ENCODE results near the gene SIRT7.

Gene SIRT7

DNA sequence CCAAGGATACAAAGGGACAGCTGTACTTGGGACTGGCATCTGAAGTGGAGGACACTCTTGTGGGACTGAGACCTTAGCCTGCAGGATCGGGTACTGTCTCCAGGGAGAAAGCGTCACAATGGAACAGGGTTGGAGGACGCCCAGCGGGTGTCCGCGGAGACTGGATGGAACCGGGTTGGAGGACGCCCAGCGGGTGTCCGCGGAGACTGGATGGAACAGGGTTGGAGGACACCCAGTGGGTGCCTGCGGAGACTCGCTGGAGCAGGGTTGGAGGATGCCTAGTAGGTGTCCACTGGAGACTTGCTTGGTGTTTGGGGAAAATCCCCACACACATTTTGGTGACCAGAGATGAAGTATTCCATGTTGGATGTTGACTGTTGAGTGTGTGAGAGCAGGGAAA, 29.2 kb upstream of the SIRT7 start, which contains the start of gene MYADML2:
Gene MYADML2, minus strand, starts transcription at position 45 of the 400 bp plus-strand sequence. CDS start 5,492 bp downstream, outside the sequence.
- no peaks in the 10 kb centered on the region for H3K9me3 Mint-ChIP-seq
- H3K4me3 Mint-ChIP-seq = no peak within 1 kb of the TSS
- no peak within 1 kb of the TSS for H3K27ac Mint-ChIP-seq
- H3K27me3 Mint-ChIP-seq = peaks cover 44% of the 10 kb centered on the region
- intact Hi-C loops (cut with micrococcal nuclease) = no loop called here
- no peaks in the 10 kb centered on the region for H3K36me3 Mint-ChIP-seq (ENCODE audit: low read depth)
- no peaks in the 10 kb centered on the region for H3K4me1 Mint-ChIP-seq (ENCODE audit: low read depth)

DNA sequence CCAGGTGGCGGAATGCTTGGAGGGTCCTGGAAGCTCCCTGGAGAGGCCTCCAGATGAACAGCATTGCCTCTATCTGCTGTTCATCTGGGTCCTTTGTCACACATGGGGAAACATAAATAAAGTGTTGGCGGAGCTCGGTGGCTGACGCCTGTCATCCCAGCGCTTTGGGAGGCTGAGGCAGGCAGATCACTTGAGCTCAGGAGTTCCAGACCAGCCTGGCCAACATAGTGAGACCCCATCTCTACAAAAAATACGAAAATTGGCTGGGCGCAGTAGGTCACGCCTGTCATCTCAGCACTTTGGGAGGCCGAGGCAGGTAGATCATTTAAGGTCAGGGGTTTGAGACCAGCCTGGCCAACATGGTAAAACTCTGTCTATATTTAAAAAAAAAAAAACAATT, 26.9 kb upstream of the SIRT7 start:
- Mint-ChIP-seq H3K4me1 (ENCODE audit: low read depth) (no peaks in the 10 kb centered on the region), H3K9me3 (no peaks in the 10 kb centered on the region), H3K36me3 (ENCODE audit: low read depth) (no peaks in the 10 kb centered on the region), H3K4me3 (no peak overlapping the region), H3K27ac (no peak overlapping the region), H3K27me3 (peaks cover 53% of the 10 kb centered on the region)
- intact Hi-C loops (cut with micrococcal nuclease) = no loop called here

GRCh38 chr17:81942167-81942553, 24.2 kb upstream of the SIRT7 start:
- no peaks in the 10 kb centered on the region for H3K9me3 Mint-ChIP-seq
- H3K4me3 Mint-ChIP-seq = no peak overlapping the region
- H3K27ac Mint-ChIP-seq = no peak overlapping the region
- peaks cover 70% of the 10 kb centered on the region for H3K27me3 Mint-ChIP-seq
- intact Hi-C loops (cut with micrococcal nuclease) = no loop called here
- H3K36me3 Mint-ChIP-seq (ENCODE audit: low read depth) = no peaks in the 10 kb centered on the region
- peaks cover 6% of the 10 kb centered on the region for H3K4me1 Mint-ChIP-seq (ENCODE audit: low read depth)

DNA sequence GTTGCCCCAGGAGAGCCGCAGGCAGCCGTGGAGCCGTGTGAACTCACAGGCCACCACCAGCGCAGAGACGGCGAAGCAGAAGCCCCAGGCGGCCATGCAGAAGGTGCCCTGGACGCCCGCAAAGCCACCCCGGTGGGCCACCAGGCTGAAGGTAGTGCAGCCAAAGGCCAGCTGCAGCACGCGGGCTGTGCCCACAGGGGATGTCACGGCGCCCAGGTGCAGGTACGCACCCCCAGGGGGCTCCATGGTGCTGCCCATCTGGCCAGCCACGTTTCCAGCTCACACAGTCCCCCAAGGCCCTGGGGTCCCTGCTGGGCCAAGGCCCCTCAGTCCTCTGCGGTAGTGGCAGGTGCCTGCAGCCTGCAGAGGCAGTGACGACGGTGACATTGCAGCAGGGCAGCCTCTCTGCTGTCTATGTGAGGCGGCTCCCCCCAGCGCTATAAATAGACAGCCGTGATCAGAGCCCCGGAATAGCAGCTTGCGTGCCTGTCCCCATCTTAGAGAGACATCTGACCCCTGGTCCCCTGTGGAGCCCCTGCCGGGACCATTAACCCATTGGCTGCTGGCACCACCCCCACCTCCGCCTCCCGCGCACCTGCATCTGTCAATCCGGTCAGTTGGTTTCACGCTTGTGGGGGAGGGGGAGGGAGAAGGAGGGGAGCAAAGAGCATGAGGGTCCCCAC, 23.6 kb upstream of the SIRT7 start:
- H3K27me3 Mint-ChIP-seq = peaks cover 71% of the 10 kb centered on the region

GRCh38 chr17:81940538-81941483, 22.8 kb upstream of the SIRT7 start:
- H3K4me3 Mint-ChIP-seq = no peak overlapping the region
- peaks cover 77% of the 10 kb centered on the region for H3K27me3 Mint-ChIP-seq
- H3K9me3 Mint-ChIP-seq = no peaks in the 10 kb centered on the region
- H3K27ac Mint-ChIP-seq = no peak overlapping the region
- H3K4me1 Mint-ChIP-seq (ENCODE audit: low read depth) = peaks cover 11% of the 10 kb centered on the region
- H3K36me3 Mint-ChIP-seq (ENCODE audit: low read depth) = no peaks in the 10 kb centered on the region
- intact Hi-C loops (cut with micrococcal nuclease) = no loop called here

More for the DNA sequence above, 23.6 kb upstream of the SIRT7 start:
- no peaks in the 10 kb centered on the region for H3K36me3 Mint-ChIP-seq (ENCODE audit: low read depth)
- peaks cover 9% of the 10 kb centered on the region for H3K4me1 Mint-ChIP-seq (ENCODE audit: low read depth)
- H3K9me3 Mint-ChIP-seq = no peaks in the 10 kb centered on the region
- H3K4me3 Mint-ChIP-seq = no peak overlapping the region
- H3K27ac Mint-ChIP-seq = no peak overlapping the region
- intact Hi-C loops (cut with micrococcal nuclease) = no loop called here

GRCh38 chr17:81939881-81940385, 22.0 kb upstream of the SIRT7 start:
- Mint-ChIP-seq H3K27me3 (peaks cover 80% of the 10 kb centered on the region), H3K27ac (no peak overlapping the region), H3K4me3 (no peak overlapping the region), H3K4me1 (ENCODE audit: low read depth) (peaks cover 11% of the 10 kb centered on the region), H3K36me3 (ENCODE audit: low read depth) (no peaks in the 10 kb centered on the region), H3K9me3 (no peaks in the 10 kb centered on the region)
- intact Hi-C loops (cut with micrococcal nuclease) = no loop called here

- no peaks in the 10 kb centered on the region for H3K9me3 Mint-ChIP-seq
- no peak overlapping the region for H3K27ac Mint-ChIP-seq
- no peaks in the 10 kb centered on the region for H3K36me3 Mint-ChIP-seq (ENCODE audit: low read depth)
- H3K4me3 Mint-ChIP-seq = no peak overlapping the region
- peaks cover 11% of the 10 kb centered on the region for H3K4me1 Mint-ChIP-seq (ENCODE audit: low read depth)
- intact Hi-C loops (cut with micrococcal nuclease) = no loop called here
- H3K27me3 Mint-ChIP-seq = peaks cover 80% of the 10 kb centered on the region
Observed at GRCh38 chr17:81939218-81939617, 21.2 kb upstream of the SIRT7 start.

GRCh38 chr17:81935709-81936084, 17.7 kb upstream of the SIRT7 start:
- H3K4me3 Mint-ChIP-seq = no peak overlapping the region
- intact Hi-C loops (cut with micrococcal nuclease) = no loop called here
- peak overlapping the region; percentile 36 for H3K27ac Mint-ChIP-seq
- no peaks in the 10 kb centered on the region for H3K36me3 Mint-ChIP-seq (ENCODE audit: low read depth)
- H3K27me3 Mint-ChIP-seq = peaks cover 84% of the 10 kb centered on the region
- H3K4me1 Mint-ChIP-seq (ENCODE audit: low read depth) = peaks cover 20% of the 10 kb centered on the region
- no peaks in the 10 kb centered on the region for H3K9me3 Mint-ChIP-seq

GRCh38 chr17:81934850-81935708, 17.1 kb upstream of the SIRT7 start:
- Mint-ChIP-seq H3K4me1 (ENCODE audit: low read depth) (peaks cover 20% of the 10 kb centered on the region), H3K27ac (no peak overlapping the region), H3K9me3 (no peaks in the 10 kb centered on the region), H3K27me3 (peaks cover 84% of the 10 kb centered on the region), H3K4me3 (no peak overlapping the region), H3K36me3 (ENCODE audit: low read depth) (no peaks in the 10 kb centered on the region)
- intact Hi-C loops (cut with micrococcal nuclease) = no loop called here

DNA sequence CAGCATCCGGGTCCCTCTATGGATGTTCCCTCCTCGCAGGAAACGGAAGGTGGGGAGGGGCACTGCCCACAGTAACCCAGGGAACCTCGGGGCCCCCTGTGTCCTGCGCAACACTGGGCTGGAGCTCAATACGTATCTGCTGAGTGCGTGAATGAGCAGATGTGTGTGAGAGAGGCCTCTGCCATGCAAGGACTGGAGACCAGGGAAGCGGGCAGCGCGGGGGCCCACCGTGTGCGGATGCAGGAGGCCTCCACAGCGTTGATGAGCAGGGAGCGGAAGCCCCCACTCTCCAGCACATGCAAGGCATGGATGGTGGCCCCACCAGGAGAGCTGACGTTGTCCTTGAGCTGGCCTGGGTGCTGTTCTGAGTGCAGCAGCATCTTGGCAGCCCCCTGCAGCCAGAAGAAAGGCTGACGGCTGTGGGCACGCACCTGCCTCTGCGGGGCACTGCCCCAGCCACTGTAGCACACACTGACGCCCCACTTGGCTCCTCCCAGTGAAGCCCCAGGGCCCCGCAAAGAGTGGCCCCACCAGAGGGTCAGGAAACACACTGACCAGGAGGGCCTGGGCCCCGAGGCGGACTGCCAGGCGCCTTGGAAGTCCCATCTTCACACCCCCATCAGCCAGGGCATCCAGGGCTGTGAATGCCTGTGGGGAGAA, 16.3 kb upstream of the SIRT7 start:
- H3K27ac Mint-ChIP-seq = no peak overlapping the region
- H3K4me1 Mint-ChIP-seq (ENCODE audit: low read depth) = peaks cover 20% of the 10 kb centered on the region
- H3K9me3 Mint-ChIP-seq = no peaks in the 10 kb centered on the region
- H3K4me3 Mint-ChIP-seq = no peak overlapping the region
- intact Hi-C loops (cut with micrococcal nuclease) = no loop called here
- peaks cover 85% of the 10 kb centered on the region for H3K27me3 Mint-ChIP-seq
- no peaks in the 10 kb centered on the region for H3K36me3 Mint-ChIP-seq (ENCODE audit: low read depth)

DNA sequence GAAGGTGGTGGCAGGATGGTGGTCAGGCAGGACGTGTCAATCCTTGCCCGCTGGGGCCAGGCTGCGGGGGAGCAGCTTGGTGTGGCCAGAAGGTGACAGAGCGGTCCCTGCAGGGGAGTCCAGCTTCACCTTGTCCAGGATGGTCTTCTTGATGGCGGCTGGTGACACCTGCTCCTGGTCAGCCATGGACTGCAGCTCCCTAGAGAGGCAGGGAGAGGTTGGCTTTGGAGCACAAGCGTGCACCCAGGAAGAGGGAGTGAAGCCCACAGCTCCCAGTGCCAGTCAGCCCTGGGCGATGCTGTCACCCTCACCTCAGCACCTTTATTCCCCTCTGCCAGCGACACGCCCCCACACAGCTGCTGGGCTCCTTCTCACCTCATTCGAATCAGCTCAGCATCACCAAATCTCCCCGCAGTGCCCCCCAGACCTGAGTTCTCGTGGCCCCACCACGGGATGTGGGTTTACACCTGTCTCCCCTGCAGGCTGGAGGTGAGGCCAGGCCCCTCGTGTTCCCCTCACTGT, 15.3 kb upstream of the SIRT7 start:
- Mint-ChIP-seq H3K27me3 (peaks cover 85% of the 10 kb centered on the region), H3K27ac (no peak overlapping the region), H3K4me1 (ENCODE audit: low read depth) (peaks cover 28% of the 10 kb centered on the region), H3K9me3 (no peaks in the 10 kb centered on the region), H3K36me3 (ENCODE audit: low read depth) (no peaks in the 10 kb centered on the region), H3K4me3 (no peak overlapping the region)
- intact Hi-C loops (cut with micrococcal nuclease) = no loop called here

DNA sequence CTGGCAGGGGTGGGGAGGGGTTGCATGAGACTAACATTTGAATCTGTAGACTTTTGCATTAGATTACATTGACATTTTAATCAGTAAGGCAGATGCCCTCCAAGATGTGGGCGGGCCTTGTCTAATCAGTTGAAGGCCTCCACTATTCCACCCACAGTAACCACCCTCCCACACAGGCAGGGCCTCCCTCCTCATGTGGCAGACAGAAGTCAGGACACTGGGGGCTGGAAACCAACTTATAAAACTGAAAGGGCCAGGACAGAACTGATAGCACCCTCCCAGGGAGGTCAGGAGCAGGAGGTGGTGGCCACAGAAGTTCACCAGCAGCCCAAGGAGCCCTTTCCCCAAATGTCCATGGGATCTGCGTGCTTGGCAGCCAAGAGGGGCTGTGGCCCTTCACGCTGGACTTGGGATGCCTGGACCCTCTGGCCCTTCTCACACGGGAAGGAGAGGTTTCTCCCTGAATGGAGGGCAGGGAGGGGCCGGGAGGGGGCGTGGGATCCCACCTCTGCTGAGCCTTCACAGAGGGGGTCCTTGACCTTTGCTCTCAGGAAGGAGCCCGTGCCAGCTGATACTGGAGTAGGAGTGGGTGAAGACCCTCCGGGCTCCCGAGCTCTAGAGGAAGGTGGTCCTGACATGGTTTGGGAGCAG, 14.5 kb upstream of the SIRT7 start:
- H3K9me3 Mint-ChIP-seq = no peaks in the 10 kb centered on the region
- peaks cover 23% of the 10 kb centered on the region for H3K4me1 Mint-ChIP-seq (ENCODE audit: low read depth)
- peaks cover 80% of the 10 kb centered on the region for H3K27me3 Mint-ChIP-seq
- intact Hi-C loops (cut with micrococcal nuclease) = no loop called here
- H3K36me3 Mint-ChIP-seq (ENCODE audit: low read depth) = no peaks in the 10 kb centered on the region
- H3K27ac Mint-ChIP-seq = no peak overlapping the region
- H3K4me3 Mint-ChIP-seq = no peak overlapping the region
